HG03095 (cell line): ENCODE measurements around the gene TNS1.

ENCODE experiments used
- ATAC-seq: cut with Tn5 transposase; IDR thresholded peaks from one replicate; pipeline ENCODE4 v1.9.1; 2021; ENCODE audit warnings: moderate library complexity; ENCODE audit not compliant: unreplicated experiment

The TNS1 gene

DNA sequence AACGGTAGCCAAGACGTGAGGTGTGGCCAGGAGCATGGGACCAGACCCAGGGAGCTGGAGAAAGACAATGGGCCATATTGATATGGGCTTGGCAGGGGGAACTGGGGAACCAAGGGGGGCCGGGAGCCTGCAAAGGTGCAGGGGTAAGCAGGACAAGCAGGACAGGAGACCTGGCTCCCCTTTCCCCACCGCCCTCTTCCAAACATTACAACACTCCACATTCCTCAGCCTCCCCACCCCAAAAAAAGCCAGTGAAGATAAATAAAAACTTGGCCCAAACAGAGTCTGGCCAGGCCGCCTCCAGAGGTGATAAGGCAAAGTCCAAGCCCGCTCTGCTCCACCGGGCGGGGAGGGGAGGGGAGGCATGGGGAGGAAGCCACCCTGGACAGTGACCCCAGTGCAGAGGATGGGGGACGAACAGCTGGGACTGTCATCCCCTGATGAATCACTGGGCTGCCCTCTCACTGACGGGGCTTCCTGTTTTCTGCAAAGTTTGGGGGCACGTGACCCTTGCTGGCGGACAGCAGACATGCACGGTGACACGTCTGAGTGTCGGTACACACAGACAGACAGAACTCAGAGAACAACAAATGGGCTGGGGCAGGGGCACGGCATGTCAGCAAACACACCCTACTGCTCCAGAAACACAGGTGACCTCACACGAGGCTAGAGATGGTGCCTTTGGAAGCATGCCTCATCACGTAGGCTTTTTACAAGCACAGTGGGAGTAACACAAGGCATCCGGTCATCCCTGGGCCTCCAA is 100.2 kb downstream of the TNS1 start:
- ATAC-seq = peak; percentile 51

GRCh38 chr2:217901835-217902378 is 100.9 kb downstream of the TNS1 start:
- no peak for ATAC-seq

DNA sequence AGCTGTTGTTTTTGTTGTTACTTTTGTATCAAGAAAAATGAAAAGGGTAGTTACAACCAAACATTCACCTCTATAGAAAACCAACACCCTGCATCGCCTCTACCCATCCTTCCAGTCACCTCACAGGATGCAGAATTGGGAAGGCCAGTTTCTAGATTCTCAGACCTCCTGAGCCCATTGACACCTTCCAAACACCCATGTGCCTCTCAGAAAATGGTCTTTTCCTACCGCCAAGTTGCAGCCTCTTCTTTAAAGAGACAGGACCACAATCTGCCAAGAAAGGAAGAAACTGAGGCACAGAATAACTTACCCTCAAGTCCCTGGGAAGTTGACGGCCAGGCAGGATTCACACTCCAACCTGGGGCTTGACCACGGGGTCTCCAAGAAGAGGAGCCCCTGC is 101.4 kb downstream of the TNS1 start:
- no peak for ATAC-seq

GRCh38 chr2:217900780-217901360 is 101.9 kb downstream of the TNS1 start:
- no peak for ATAC-seq

- no peak for ATAC-seq
These were observed 102.6 kb downstream of the TNS1 start for GRCh38 chr2:217900010-217900779.

DNA sequence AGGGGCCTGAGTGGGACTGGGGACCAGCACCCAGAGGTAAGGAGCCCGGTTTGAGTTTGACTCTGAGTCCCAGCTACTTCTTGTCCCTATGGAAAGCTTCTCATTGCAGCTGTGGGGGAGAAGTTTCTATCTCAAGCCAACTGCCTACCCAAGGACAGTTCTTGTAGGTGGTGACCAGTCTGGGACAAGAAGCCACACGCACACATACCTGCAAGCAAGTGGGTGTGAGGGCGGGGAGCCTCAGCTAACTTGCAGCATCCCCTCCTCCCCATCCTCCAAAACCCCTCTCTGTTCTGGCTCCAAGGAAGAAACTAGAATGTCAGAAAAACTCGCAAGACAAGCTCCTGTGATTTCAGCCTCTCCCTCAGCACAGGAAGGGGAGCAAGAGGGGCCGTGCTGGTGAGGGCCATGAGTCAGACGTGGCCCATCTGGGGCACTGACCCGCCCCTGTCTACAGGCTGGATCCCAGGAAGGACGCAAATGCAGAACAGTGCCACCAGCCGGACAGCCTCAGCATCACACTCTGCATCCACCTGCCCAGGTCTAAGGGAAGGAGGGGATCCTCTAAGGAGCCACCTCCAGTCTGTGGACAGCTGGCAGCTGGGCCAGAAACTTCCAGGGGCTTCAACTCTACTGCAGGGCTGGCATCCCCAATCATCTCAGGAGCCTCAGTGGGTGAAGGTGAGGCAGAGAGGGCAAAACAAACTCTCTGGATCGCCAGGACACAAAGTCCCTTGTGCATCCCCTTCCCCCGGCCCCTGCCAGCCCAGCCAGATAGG is 103.4 kb downstream of the TNS1 start:
- peak; percentile 54 for ATAC-seq

GRCh38 chr2:217897816-217898806 is 104.7 kb downstream of the TNS1 start:
- ATAC-seq = no peak

DNA sequence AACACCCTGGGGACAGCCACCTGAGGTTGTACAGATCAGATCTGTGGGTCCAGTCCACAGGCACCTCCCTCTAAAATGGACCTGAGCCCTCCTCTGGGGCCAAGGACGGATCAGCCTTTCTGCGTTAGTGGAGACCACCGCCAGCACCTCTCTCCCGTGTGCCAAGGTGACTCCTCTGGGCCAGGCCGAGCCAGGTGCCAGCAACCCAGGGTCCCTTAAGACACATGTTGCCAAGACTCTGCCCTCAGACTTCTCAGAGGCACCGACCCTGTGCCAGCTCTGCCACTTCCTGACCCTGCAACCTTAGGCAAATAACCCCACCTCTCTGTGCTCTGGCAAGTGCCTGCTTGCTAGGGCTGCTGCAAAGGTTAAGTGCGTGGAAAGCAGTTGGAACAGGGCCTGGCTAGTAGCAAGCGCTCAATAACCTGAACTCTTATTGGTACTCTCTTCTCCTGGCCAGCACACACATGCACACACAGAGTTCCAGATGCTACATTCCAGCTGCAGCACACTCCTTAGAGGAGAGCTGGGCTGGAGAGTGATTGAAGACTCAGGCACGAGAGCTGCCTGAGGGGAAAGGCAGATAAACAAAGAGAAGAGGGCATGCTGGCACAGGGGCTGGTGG is 105.6 kb downstream of the TNS1 start:
- ATAC-seq = no peak

DNA sequence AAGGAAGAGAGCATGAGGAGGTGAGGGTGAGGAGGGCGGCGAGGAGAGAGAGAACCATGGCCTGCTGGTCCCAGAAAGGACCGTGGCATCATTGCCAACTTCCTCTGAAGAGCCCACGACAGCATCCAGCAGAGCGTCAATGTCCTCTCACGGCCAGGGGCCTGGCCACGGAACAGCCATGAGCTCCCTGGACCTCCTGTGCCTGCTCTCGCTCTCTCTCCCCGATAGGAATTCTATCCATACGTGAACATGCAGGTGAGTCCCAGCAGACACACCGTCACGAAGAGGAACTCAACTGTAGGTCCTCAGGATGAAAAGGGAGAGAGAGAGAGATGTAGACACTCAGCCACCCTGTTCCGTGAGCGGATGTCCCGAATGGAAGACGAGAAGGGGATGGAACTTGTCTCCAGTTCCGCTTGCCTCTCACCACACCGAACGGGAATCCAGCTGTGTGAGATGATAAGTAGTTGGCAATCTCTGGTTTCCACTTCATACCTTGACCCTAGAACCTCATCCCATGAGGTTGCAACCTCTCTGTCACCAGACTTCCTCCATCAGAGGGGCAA is 107.6 kb downstream of the TNS1 start:
- no peak for ATAC-seq

DNA sequence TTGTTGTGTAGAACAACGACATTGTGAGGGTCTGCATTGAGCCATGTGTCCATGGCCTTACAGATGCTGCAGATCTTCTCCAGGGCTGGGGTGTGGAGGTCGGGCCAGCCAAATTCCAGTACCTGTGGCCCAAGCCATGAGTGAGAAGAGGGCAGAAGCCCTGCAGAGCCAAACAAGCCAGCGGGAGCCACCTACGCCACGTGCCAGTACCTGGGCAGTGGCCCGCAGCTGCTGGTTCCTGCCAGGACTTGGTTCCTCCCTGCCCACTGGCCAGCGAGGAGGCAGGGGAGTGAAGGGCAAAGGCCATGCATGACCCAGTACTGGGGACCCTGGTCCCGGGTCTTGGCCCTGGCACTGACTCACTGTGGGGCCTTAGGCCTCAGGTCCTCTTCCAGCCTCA is 109.4 kb downstream of the TNS1 start:
- ATAC-seq = no peak

DNA sequence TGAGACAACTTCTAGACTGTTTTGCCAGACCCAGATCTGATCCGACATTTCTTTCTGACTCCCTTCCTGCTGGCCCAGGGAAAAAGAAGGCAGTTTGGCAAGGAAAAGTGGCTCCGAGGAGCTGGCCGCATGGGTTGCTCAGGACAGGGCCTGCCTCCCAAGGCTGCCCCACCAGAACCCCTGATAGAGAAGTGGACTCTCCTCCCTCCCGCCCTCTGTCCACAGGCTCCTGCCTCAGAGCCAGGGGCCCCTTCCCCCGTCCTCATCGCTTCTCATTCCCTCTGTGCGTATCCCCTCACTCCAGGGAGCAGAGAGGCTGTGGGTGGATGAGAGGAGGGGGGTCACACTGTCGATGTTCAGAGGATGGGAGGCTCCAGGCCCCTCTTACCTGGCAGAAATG is 110.2 kb downstream of the TNS1 start:
- ATAC-seq = no peak

DNA sequence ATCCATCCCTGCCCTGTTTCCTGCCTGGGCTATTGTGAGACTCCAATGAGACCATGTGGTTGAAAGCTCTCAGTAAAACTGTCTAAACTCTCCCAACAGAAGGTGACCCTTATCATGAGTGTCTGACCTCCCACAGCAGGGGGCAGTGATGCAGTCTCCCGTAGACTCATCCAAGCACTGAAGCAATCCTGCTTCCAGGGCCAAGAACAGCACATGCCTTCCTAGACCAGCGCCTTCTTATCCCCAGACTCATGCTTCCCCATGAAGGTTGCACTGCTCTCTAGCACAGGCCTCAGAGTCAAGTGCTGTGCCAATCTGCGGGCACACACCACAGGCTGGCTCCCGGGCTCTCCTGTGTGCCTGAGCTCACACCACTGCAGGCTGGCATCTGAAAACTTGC is 112.3 kb downstream of the TNS1 start:
- no peak for ATAC-seq

- no peak for ATAC-seq
These were observed 113.1 kb downstream of the TNS1 start for GRCh38 chr2:217889656-217890055.

GRCh38 chr2:217887841-217888701 is 114.7 kb downstream of the TNS1 start:
- no peak for ATAC-seq

GRCh38 chr2:217886720-217887309 is 116.0 kb downstream of the TNS1 start:
- peak; percentile 54 for ATAC-seq

- ATAC-seq = no peak
These were observed 116.7 kb downstream of the TNS1 start for GRCh38 chr2:217886091-217886490.

GRCh38 chr2:217884985-217885384 is 117.8 kb downstream of the TNS1 start:
- ATAC-seq = no peak

GRCh38 chr2:217880891-217881290 is 121.9 kb downstream of the TNS1 start:
- no peak for ATAC-seq
